OCI-LY7 (cell line): ENCODE results near the gene C7orf57. TPM values are rescaled to one million over a fixed set of nuclear protein-coding genes. Genes with fewer than 3 reads are reported as not detected.
"Not testable (repeated sequence)": the region's sequence is repeated elsewhere in the genome, so short reads cannot be mapped to it uniquely, and the experiment has no call there.

ENCODE experiments used
- BruUV-seq: library from RNA; stranded (reverse); fragments of 400-500 nt; replicated peaks from 2 replicates; lab custom pipeline; 2021; lab: Mats Ljungman, UMichigan
- CTCF ChIA-PET: fragments of 300-600 bp; sonication (Branson Sonifier 250); formaldehyde crosslinking; loops from one replicate; lab custom pipeline; 2022; ENCODE audit warnings: antibody characterized with exemption; ENCODE audit not compliant: unreplicated experiment; lab: Charles Lee
- POLR2A ChIA-PET: fragments of 300-600 bp; sonication (Branson Sonifier 250); formaldehyde crosslinking; loops from one replicate; lab custom pipeline; 2022; ENCODE audit warnings: antibody characterized with exemption; lab: Charles Lee
- DNase-seq: peaks from one replicate; pipeline ENCODE4 v3.0.0-alpha.2; 2015; ENCODE audit warnings: low spot score
- H2AFZ ChIP-seq: fragments of 200-600 bp; sonication (generic), shearing (Covaris generic); 2 replicates; pipeline ENCODE4 v1.6.1; 2014; ENCODE audit warnings: mild to moderate bottlenecking, antibody characterized with exemption, low read length, moderate library complexity
- H3K27ac ChIP-seq: fragments of 200-600 bp; sonication (generic); 2 replicates; pipeline ENCODE4 v1.5.1; 2014; ENCODE audit warnings: mixed run types, low read depth, mild to moderate bottlenecking, moderate library complexity, low read length, inconsistent platforms; ENCODE audit not compliant: poor library complexity, severe bottlenecking
- H3K36me3 ChIP-seq: fragments of 200-600 bp; sonication (generic); 2 replicates; pipeline ENCODE4 v1.6.1; 2014; ENCODE audit warnings: mild to moderate bottlenecking, antibody characterized with exemption, low read length, moderate library complexity, mixed read lengths; ENCODE audit not compliant: insufficient read depth
- H3K4me1 ChIP-seq: fragments of 200-600 bp; sonication (generic); 2 replicates; pipeline ENCODE4 v1.5.1; 2014; ENCODE audit warnings: mild to moderate bottlenecking, low read length; ENCODE audit not compliant: insufficient read depth, poor library complexity, severe bottlenecking
- H3K4me2 ChIP-seq: fragments of 200-600 bp; sonication (generic); 2 replicates; pipeline ENCODE4 v1.6.1; 2014; ENCODE audit warnings: mild to moderate bottlenecking, low read length
- H3K4me3 ChIP-seq: fragments of 200-600 bp; sonication (generic); 2 replicates; pipeline ENCODE4 v1.5.1; 2014; ENCODE audit warnings: mild to moderate bottlenecking, low read depth, low read length; ENCODE audit not compliant: poor library complexity, severe bottlenecking
- H3K79me2 ChIP-seq: fragments of 200-600 bp; sonication (generic); 2 replicates; pipeline ENCODE4 v1.6.1; 2016; ENCODE audit warnings: low read depth, mild to moderate bottlenecking, low read length, moderate library complexity, mixed read lengths; ENCODE audit not compliant: insufficient read depth
- H3K9me2 ChIP-seq: fragments of 200-600 bp; sonication (generic); 2 replicates; pipeline ENCODE4 v1.6.1; 2016; ENCODE audit warnings: mild to moderate bottlenecking, low read length, mixed read lengths; ENCODE audit not compliant: insufficient read depth
- H3K9me3 ChIP-seq: fragments of 200-600 bp; sonication (generic); 2 replicates; pipeline ENCODE4 v1.6.1; 2014; ENCODE audit warnings: mild to moderate bottlenecking, mixed run types, low read length, mixed read lengths
- H4K20me1 ChIP-seq: fragments of 200-600 bp; sonication (generic); 2 replicates; pipeline ENCODE4 v1.6.1; 2014; ENCODE audit warnings: mild to moderate bottlenecking, antibody characterized with exemption, low read length, moderate library complexity, mixed read lengths; ENCODE audit not compliant: insufficient read depth
- CTCF ChIP-seq: fragments of 200-600 bp; sonication (generic); conservative IDR thresholded peaks from 2 replicates; pipeline ENCODE4 v1.5.1; 2014; ENCODE audit warnings: mild to moderate bottlenecking, antibody characterized with exemption, low read length, moderate library complexity, mixed read lengths
- EZH2phosphoT487 ChIP-seq: fragments of 200-600 bp; sonication (generic); IDR thresholded peaks from 2 replicates; pipeline ENCODE4 v1.6.1; 2018; ENCODE audit warnings: low read depth, borderline replicate concordance, mild to moderate bottlenecking, mixed run types, antibody characterized with exemption, low read length, moderate library complexity, mixed read lengths
- intact Hi-C: fragments of 100-400 bp; cut with micrococcal nuclease; formaldehyde crosslinking; loops from one replicate; pipeline ENCODE4 v1.10.0; 2022; ENCODE audit not compliant: unreplicated experiment
- total RNA-seq, 2 experiments: library from RNA; depleted of rRNA in 1 of 2; stranded (reverse); fragments of >200 nt in 1 of 2; shearing (Covaris generic) in 1 of 2; gene quantifications; 2 replicates each; pipeline ENCODE4 v1.2.3, GENCODE V29; 2014 to 2022

The C7orf57 gene
- total RNA-seq, 2 experiments from 2014 or later = 0.25 to 0.29 TPM

- POLR2A ChIA-PET = interaction anchor here (0.7 to 1.6 kb wide), 2 partner anchors 43 to 414 kb away, joined by 3 to 6 read pairs; no protein-coding TSS in a partner anchor
- DNase-seq = no peak
- BruUV-seq = no TSS peak
These were observed 42.1 kb downstream of the C7orf57 start for GRCh38 chr7:48077423-48077822.

GRCh38 chr7:48078470-48078869, 43.1 kb downstream of the C7orf57 start:
- no peak for TF ChIP-seq EZH2phosphoT487
- no peak for TF ChIP-seq CTCF
- intact Hi-C loops = no loop called here
- no TSS peak for BruUV-seq
- H4K20me1 ChIP-seq = no peaks in the 10 kb centered on the region
- H3K4me3 ChIP-seq = no peak overlapping the region
- H3K9me2 ChIP-seq = no peaks in the 10 kb centered on the region
- no peak overlapping the region for H3K27ac ChIP-seq
- no peak overlapping the region for H2AFZ ChIP-seq
- no peaks in the 10 kb centered on the region for H3K36me3 ChIP-seq
- H3K4me1 ChIP-seq = no peaks in the 10 kb centered on the region
- no peaks in the 10 kb centered on the region for H3K79me2 ChIP-seq
- H3K9me3 ChIP-seq = no peaks in the 10 kb centered on the region
- ChIA-PET CTCF (interaction anchor here (0.6 kb wide), 1 partner anchor 86 kb away, joined by 3 read pairs; no protein-coding TSS in a partner anchor), POLR2A (interaction anchor here (0.6 to 1.6 kb wide), 2 partner anchors 42 to 78 kb away, joined by 3 to 6 read pairs; no protein-coding TSS in a partner anchor)
- no peak overlapping the region for H3K4me2 ChIP-seq
- DNase-seq = no peak

More at GRCh38 chr7:48077423-48077822, 42.1 kb downstream of the C7orf57 start:
- no peaks in the 10 kb centered on the region for H4K20me1 ChIP-seq
- H3K27ac ChIP-seq = no peak overlapping the region
- H3K9me2 ChIP-seq = no peaks in the 10 kb centered on the region
- CTCF ChIA-PET = no interaction called here
- no peak overlapping the region for H3K4me2 ChIP-seq
- no peak overlapping the region for H2AFZ ChIP-seq
- no peaks in the 10 kb centered on the region for H3K36me3 ChIP-seq
- H3K79me2 ChIP-seq = no peaks in the 10 kb centered on the region
- no peak overlapping the region for H3K4me3 ChIP-seq
- intact Hi-C loops = no loop called here
- H3K9me3 ChIP-seq = no peaks in the 10 kb centered on the region
- no peak for TF ChIP-seq CTCF
- no peak for TF ChIP-seq EZH2phosphoT487
- no peaks in the 10 kb centered on the region for H3K4me1 ChIP-seq

GRCh38 chr7:48082378-48082777, 47.0 kb downstream of the C7orf57 start:
- H3K9me2 ChIP-seq, BruUV-seq, H4K20me1 ChIP-seq, H3K27ac ChIP-seq, H3K36me3 ChIP-seq, H2AFZ ChIP-seq, CTCF ChIA-PET, DNase-seq, H3K79me2 ChIP-seq, H3K4me3 ChIP-seq, intact Hi-C loops, H3K4me2 ChIP-seq, H3K9me3 ChIP-seq: not testable (repeated sequence)
- peaks cover 18% of the 10 kb centered on the region for H3K4me1 ChIP-seq
- POLR2A ChIA-PET = interaction anchor here (1.3 kb wide), 1 partner anchor 11 kb away, joined by 3 read pairs; no protein-coding TSS in a partner anchor
